BLaER1 treated with 17β-estradiol and CSF1 and Interleukin-3, amounts not matched to agents 10 nM and 100 nM (cell line): ENCODE measurements around the gene SLC6A9.
A peak's percentile ranks its signal among the peaks of the same experiment; 100 is the strongest.

Experiments
- H3K27ac ChIP-seq, 11 experiments: shearing (Covaris generic); formaldehyde crosslinking; 2 replicates each; pipeline ENCODE4 v1.8.1; 2022
- H3K27me3 ChIP-seq, 11 experiments: shearing (Covaris generic); formaldehyde crosslinking; 2 replicates each; pipeline ENCODE4 v1.8.1; 2022
- H3K36me3 ChIP-seq, 11 experiments: shearing (Covaris generic); formaldehyde crosslinking; 2 replicates each; pipeline ENCODE4 v1.8.1; 2022
- H3K4me1 ChIP-seq, 10 experiments: shearing (Covaris generic); formaldehyde crosslinking; 2 replicates each; pipeline ENCODE4 v1.8.1; 2022
- H3K4me2 ChIP-seq, 11 experiments: shearing (Covaris generic); formaldehyde crosslinking; 2 replicates each; pipeline ENCODE4 v1.8.1; 2022
- H3K4me3 ChIP-seq, 10 experiments: shearing (Covaris generic); formaldehyde crosslinking; 2 replicates each; pipeline ENCODE4 v1.8.1; 2022
- H3K9ac ChIP-seq, 11 experiments: shearing (Covaris generic); formaldehyde crosslinking; 2 replicates each; pipeline ENCODE4 v1.8.1; 2022
- H3K9me3 ChIP-seq, 11 experiments: shearing (Covaris generic); formaldehyde crosslinking; replicated peaks in 1 of 11; 2 replicates each; pipeline ENCODE4 v1.8.1; 2022
- H4K20me1 ChIP-seq, 11 experiments: shearing (Covaris generic); formaldehyde crosslinking; 2 replicates each; pipeline ENCODE4 v1.8.1; 2022
- Cebpa-rat ChIP-seq, 11 experiments: shearing (Covaris generic); IDR thresholded peaks; 2 replicates each; pipeline ENCODE4 v1.8.1; 2022

Gene SLC6A9

DNA sequence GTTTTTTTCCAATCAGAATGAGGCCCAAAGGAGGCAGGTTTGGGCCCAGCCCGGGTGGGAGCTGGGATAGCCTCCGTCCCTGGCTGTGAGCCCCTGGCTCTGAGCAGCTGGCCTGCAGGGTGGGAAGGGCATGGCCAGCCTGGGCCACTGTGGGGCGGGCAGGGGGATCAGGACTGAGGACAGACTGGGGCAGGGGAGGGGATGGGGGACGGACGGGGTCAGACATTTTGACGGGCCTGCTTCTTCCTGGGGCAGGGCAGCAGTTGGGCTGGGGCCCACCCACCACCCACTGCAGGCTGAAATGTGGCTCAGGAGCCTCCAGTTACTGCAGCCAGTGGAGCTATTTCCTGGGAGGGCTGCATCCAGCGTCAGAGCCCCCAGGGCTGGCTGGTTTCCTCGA, 2.5 kb upstream of the SLC6A9 start:
- Histone ChIP-seq H3K9me3 (no peaks in the 10 kb centered on the region), H3K9ac (peak overlapping the region in 1 of 11 experiments; percentile 36; a peak in 2 of 22 replicates), H3K4me3 (no peak overlapping the region), H4K20me1 (peaks cover 0 to 6% (median 0%) of the 10 kb centered on the region in 11 experiments; a peak in 2 of 22 replicates), H3K27ac (no peak overlapping the region), H3K4me1 (peaks cover 8 to 53% (median 36%) of the 10 kb centered on the region in 10 experiments), H3K4me2 (peak overlapping the region in 1 of 11 experiments; percentile 1; a peak in 1 of 22 replicates), H3K27me3 (peaks cover 10 to 22% (median 16%) of the 10 kb centered on the region in 11 experiments), H3K36me3 (no peaks in the 10 kb centered on the region)
- no peak for TF ChIP-seq Cebpa-rat (IDR thresholded peaks at IDR 0.05)

DNA sequence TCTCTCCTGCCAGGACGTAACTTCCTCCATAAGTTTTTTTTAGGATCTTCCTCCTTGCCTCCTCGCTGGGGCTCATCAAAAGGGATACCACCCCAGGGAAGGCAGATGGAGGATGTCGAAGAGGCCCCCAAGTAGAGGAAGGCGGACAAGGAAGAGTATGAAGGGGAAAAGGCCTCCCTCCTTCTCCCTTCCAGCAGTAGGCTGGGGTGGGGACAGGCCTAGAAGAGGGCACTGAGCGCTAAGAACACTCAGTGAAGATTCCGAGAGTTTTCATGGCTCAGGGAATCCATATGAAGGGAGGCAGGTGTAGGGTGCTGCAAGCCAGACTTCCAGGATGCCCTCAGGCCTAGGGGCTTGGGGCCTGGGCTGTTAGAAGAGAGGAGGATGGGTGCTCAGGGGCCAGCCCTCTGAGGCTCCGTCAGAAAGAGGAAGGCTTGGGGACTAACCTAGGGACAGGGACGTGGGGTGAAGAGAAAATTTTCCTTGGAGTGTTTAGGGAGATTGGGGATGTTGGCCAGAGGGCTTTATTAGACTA, 1.8 kb upstream of the SLC6A9 start:
- H3K4me3 ChIP-seq = no peak overlapping the region
- H3K36me3 ChIP-seq = no peaks in the 10 kb centered on the region
- peaks cover 10 to 58% (median 39%) of the 10 kb centered on the region in 10 experiments for H3K4me1 ChIP-seq
- peak overlapping the region in 4 of 11 experiments; percentile 1 to 97 (median 13); a peak in 6 of 22 replicates for H3K4me2 ChIP-seq
- no peak overlapping the region for H3K27ac ChIP-seq
- H3K27me3 ChIP-seq = peaks cover 10 to 22% (median 16%) of the 10 kb centered on the region in 11 experiments
- TF ChIP-seq Cebpa-rat (IDR thresholded peaks at IDR 0.05) = no peak
- no peaks in the 10 kb centered on the region for H3K9me3 ChIP-seq
- H4K20me1 ChIP-seq = peaks cover 0 to 6% (median 0%) of the 10 kb centered on the region in 11 experiments; a peak in 2 of 22 replicates
- peak overlapping the region in 1 of 11 experiments; percentile 36; a peak in 3 of 22 replicates for H3K9ac ChIP-seq

DNA sequence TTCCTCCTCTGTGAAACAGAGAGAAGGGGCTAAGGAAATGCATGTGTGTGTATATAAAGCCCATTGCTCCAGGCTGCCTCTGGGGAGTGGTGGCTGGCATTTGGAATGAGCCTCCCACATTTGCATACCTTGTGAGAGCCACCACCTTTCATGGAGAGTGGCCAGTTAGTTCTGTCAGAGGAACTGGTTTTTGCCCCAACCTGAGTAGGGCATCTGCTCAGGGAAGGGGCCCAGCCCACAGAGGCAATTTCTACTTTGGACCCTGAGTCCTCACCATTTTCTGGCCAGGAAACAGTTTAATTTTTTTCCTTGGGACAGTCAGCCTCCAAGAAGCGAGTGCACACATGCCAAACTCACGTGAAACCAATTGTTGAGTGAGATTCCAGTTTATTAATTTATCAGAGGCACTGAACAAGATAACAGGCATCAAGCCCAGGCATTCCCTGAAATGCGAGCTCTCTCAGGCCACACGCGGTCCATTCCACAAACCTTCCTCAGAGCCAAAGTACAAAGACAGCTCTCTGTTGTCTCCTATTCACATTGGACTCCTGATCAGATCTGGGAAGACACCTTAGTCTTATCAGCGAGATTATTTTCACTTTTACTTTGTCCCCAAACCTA, 1.0 kb upstream of the SLC6A9 start:
- peak overlapping the region in 1 of 11 experiments; percentile 96; a peak in 2 of 22 replicates for H3K9ac ChIP-seq
- peak overlapping the region in 7 of 11 experiments; percentile 95 to 100 (median 97); a peak in 12 of 22 replicates for H3K4me2 ChIP-seq
- no peak overlapping the region for H3K27ac ChIP-seq
- H3K9me3 ChIP-seq = no peaks in the 10 kb centered on the region
- TF ChIP-seq Cebpa-rat (IDR thresholded peaks at IDR 0.05) = no peak
- no peaks in the 10 kb centered on the region for H3K36me3 ChIP-seq
- peaks cover 10 to 22% (median 16%) of the 10 kb centered on the region in 11 experiments for H3K27me3 ChIP-seq
- H3K4me1 ChIP-seq = peaks cover 10 to 54% (median 35%) of the 10 kb centered on the region in 10 experiments
- peaks cover 0 to 6% (median 0%) of the 10 kb centered on the region in 11 experiments; a peak in 2 of 22 replicates for H4K20me1 ChIP-seq
- no peak overlapping the region for H3K4me3 ChIP-seq

DNA sequence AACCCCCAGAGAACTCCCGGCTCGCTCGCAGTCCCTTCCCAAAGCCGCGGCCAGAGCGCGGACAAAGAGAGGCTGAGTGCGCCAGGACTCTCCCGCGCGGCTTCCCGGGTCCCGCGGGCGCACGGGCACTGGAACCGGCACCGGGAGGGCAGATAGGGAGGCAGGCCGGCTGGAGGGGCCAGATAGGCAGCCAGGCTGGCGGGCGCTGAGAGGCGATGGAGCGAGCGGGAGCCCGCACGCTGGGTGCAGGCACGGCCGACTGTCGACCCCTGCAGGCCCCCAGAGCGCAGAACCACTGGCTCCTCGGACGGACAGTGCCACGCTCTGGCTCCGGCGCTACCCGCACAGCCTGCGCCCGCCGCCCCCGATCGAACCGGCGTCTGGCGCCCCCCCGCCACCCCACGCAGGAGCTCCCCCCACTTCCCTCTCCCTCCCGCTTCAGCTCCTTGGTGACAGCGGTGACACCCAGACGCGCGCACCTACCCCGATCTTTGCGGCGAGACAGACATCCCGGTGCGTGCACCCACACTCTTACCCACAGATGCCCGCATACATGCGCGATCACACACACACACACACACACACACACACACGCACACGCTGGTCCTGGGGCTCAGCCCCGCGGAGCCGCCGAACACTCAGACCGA, 534 bp downstream of the SLC6A9 start:
- peak overlapping the region; percentile 75 to 87 (median 80) for H3K4me3 ChIP-seq
- peak overlapping the region; percentile 79 to 96 (median 83) for H3K9ac ChIP-seq
- H3K9me3 ChIP-seq = no peaks in the 10 kb centered on the region
- H3K36me3 ChIP-seq = no peaks in the 10 kb centered on the region
- H3K4me1 ChIP-seq = peaks cover 10 to 48% (median 30%) of the 10 kb centered on the region in 10 experiments
- peaks cover 0 to 5% (median 0%) of the 10 kb centered on the region in 11 experiments; a peak in 2 of 22 replicates for H4K20me1 ChIP-seq
- peak overlapping the region; percentile 95 to 100 (median 97) for H3K4me2 ChIP-seq
- no peak for TF ChIP-seq Cebpa-rat (IDR thresholded peaks at IDR 0.05)
- peaks cover 10 to 22% (median 16%) of the 10 kb centered on the region in 11 experiments for H3K27me3 ChIP-seq
- peak overlapping the region in 10 of 11 experiments; percentile 75 to 96 (median 88); a peak in 19 of 22 replicates for H3K27ac ChIP-seq

DNA sequence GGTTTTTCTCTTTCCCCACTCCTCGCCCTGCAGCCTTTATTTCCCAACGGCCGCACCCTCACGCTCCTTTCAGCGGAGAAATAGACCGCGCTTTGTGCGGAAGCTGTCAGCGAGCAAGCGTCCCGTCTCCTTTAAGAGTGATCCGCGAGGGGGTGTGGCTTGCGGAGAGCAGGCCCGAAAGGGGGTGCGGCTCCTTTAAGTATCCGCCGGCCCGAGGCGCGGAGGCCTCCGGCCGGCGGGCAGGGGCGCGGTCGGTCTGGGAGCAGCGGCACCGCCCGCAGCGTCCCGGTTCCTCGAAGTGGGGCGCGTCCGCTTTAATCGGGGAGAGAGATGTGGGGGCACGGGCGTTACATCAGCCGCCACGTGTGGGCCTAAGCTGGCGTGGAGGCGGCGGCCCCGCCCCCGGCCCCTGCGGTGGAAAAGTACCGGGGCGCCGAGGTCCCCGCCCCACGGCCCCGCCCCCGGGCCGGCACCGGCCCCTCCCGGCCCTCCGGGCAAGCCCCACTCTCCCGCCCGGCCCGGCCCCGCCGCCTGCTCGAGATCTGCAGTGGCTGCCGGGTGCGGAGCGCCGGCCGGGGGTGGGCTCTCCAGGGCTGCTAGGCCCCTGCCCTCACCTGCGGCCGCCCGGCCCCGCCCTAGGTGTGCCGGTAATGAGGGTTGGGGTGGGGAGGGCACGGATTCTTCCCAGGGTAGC, 1.2 kb downstream of the SLC6A9 start:
- TF ChIP-seq Cebpa-rat (IDR thresholded peaks at IDR 0.05) = no peak
- Histone ChIP-seq H3K36me3 (no peaks in the 10 kb centered on the region), H3K27ac (peak overlapping the region; percentile 45 to 96 (median 86); a peak in 21 of 22 replicates), H3K9me3 (no peaks in the 10 kb centered on the region), H3K4me3 (peak overlapping the region; percentile 75 to 87 (median 80)), H3K9ac (peak overlapping the region; percentile 79 to 96 (median 83)), H4K20me1 (peaks cover 0 to 5% (median 0%) of the 10 kb centered on the region in 11 experiments; a peak in 2 of 22 replicates), H3K4me1 (peaks cover 10 to 46% (median 28%) of the 10 kb centered on the region in 10 experiments), H3K27me3 (peaks cover 10 to 22% (median 16%) of the 10 kb centered on the region in 11 experiments), H3K4me2 (peak overlapping the region; percentile 95 to 100 (median 97))

DNA sequence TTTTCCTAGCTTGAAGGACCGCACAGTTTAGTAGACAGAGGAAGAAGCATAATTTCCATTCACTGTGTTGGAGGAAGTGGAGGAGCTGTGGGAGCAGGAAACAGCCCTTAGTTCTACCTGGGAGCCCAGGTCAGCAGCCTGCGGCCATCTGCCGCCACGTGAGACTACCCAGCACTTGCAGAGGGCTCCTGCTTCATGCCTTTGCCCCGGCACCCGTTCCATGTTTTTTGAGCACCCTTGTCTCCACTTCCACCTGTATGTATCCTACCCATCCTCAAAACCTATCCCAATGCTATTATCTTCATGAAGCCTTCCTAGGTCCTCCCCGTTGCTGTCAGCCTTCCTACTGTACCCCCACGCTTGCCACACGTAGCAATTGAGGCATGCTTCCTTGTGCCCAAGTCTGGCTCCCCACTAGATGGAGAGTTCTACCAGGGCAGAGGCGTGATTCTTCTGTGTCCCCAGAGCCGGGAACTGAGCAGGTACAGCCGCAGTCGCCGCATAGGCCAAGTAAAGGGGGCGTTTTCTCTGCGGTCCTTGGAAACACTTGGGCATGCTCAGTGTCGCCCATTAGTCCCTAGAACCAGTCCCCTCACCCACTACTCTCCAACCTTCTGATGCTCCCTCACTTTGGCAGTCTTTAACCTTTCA, 1.9 kb downstream of the SLC6A9 start:
- Histone ChIP-seq H3K9ac (peak overlapping the region; percentile 79 to 96 (median 83)), H3K4me2 (peak overlapping the region; percentile 95 to 100 (median 96)), H4K20me1 (peaks cover 0 to 5% (median 0%) of the 10 kb centered on the region in 11 experiments; a peak in 2 of 22 replicates), H3K4me1 (peaks cover 10 to 46% (median 28%) of the 10 kb centered on the region in 10 experiments), H3K36me3 (no peaks in the 10 kb centered on the region), H3K27ac (peak overlapping the region; percentile 45 to 96 (median 86); a peak in 21 of 22 replicates), H3K4me3 (peak overlapping the region; percentile 75 to 87 (median 80)), H3K27me3 (peaks cover 10 to 22% (median 16%) of the 10 kb centered on the region in 11 experiments), H3K9me3 (no peaks in the 10 kb centered on the region)
- no peak for TF ChIP-seq Cebpa-rat (IDR thresholded peaks at IDR 0.05)

DNA sequence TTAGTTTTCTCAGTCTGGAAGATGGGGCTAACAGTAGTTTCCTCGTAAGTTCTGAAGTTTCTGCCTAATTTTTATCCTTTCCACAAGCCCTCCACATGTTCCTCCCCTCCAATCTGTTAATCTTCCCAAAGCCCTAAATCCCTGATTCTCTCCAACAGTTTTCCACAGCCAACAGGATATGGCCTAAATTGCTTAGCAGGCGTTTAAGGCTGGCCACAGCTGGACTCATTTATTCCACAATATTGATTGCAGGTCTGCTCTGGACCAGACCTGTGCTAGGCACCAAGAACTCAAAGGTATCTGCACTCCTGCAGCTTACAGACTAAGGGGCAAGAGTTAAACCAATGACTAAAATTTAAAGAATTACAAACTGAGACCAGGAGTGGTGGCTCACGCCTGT, 3.9 kb downstream of the SLC6A9 start:
- Histone ChIP-seq H3K9ac (no peak overlapping the region), H3K36me3 (no peaks in the 10 kb centered on the region), H3K27me3 (peaks cover 10 to 20% (median 15%) of the 10 kb centered on the region in 11 experiments), H3K9me3 (no peaks in the 10 kb centered on the region), H3K4me2 (no peak overlapping the region), H3K4me3 (no peak overlapping the region), H3K27ac (no peak overlapping the region), H4K20me1 (peaks cover 0 to 5% (median 0%) of the 10 kb centered on the region in 11 experiments; a peak in 1 of 22 replicates), H3K4me1 (peaks cover 10 to 29% (median 23%) of the 10 kb centered on the region in 10 experiments)
- TF ChIP-seq Cebpa-rat (IDR thresholded peaks at IDR 0.05) = no peak

DNA sequence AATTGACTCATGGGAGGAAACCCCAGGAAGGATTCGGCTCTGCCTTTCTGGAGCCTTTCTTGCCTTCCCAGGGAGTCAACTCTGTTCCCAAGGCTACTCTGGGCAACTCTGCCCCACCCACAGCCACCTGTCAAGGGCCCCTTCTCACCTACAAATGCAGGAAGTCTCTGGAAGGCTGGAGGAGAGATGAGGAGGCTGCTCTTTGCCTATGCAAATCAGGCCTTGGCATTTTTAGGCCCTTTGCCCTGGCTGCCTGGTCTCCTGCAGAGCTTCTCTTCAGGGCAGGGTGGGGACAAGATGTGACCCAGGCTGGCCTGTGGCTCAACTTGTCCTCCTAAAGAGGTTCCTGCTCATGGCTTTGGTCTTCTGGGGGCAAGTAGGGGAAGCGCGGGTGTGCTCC, 5.4 kb downstream of the SLC6A9 start:
- Histone ChIP-seq H3K36me3 (0 out of 22 replicates have a peak, but pooled peaks cover 0 to 4% (median 0%) of the 10 kb centered on the region in 11 experiments), H3K4me3 (no peak overlapping the region)

More for the DNA sequence above, 5.4 kb downstream of the SLC6A9 start:
- TF ChIP-seq Cebpa-rat (IDR thresholded peaks at IDR 0.05) = no peak
- H3K9ac ChIP-seq = no peak overlapping the region
- no peaks in the 10 kb centered on the region for H3K9me3 ChIP-seq
- H4K20me1 ChIP-seq = no peaks in the 10 kb centered on the region
- no peak overlapping the region for H3K27ac ChIP-seq
- H3K27me3 ChIP-seq = peaks cover 0 to 5% (median 0%) of the 10 kb centered on the region in 11 experiments; a peak in 2 of 22 replicates
- H3K4me1 ChIP-seq = peaks cover 10 to 16% (median 13%) of the 10 kb centered on the region in 10 experiments
- no peak overlapping the region for H3K4me2 ChIP-seq
